Measurements from ENCODE around the gene HSF2BP.

GRCh38 chr21:43676391-43676790 lies 17.1 kb upstream of the HSF2BP start:
- TF ChIP-seq YY1 (IDR thresholded peaks at IDR 0.05; ENCODE audit: low read depth) (no peak), FOXM1 (IDR thresholded peaks at IDR 0.05; ENCODE audit: borderline replicate concordance, low read depth) (no peak)

All from Ishikawa (cell line).